GM04504 (cell line): ENCODE data around the gene APELA.
"Not testable (repeated sequence)": the region's sequence is repeated elsewhere in the genome, so short reads cannot be mapped to it uniquely, and the experiment has no call there.

Experiments
- DNase-seq: peaks from one replicate; pipeline ENCODE4 v3.0.0-alpha.2; 2012; ENCODE audit warnings: low read depth

The APELA gene, protein sequence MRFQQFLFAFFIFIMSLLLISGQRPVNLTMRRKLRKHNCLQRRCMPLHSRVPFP

GRCh38 chr4:164876700-164877324, at the start of gene APELA:
APELA (plus strand) TSS chr4:164877178; CDS start chr4:164877332, 154 bp downstream.
- no peak for DNase-seq

- DNase-seq: no peak
Observed at GRCh38 chr4:164828955-164829354, 48.0 kb upstream of the APELA start.

DNA sequence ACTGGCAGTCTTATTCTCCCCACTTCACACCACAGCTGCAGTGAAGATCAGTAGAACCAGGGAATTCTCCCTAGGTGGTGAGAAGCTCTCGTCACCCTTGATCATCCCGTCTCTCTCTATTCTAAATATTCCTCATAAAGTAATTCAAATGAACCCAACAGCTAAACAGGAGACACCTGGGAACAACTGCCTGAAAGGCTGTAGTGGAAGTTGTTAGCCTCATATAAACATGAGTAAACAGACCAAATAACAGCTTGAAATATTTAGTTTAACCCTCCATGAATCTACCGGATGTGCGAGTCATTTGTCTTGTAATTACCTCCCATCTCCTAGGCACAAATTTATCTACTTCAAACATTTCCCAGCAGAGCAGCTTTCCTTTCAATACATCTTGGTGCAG, 30.4 kb upstream of the APELA start:
- DNase-seq: no peak

GRCh38 chr4:164847016-164847415, 30.0 kb upstream of the APELA start:
- DNase-seq: no peak

DNA sequence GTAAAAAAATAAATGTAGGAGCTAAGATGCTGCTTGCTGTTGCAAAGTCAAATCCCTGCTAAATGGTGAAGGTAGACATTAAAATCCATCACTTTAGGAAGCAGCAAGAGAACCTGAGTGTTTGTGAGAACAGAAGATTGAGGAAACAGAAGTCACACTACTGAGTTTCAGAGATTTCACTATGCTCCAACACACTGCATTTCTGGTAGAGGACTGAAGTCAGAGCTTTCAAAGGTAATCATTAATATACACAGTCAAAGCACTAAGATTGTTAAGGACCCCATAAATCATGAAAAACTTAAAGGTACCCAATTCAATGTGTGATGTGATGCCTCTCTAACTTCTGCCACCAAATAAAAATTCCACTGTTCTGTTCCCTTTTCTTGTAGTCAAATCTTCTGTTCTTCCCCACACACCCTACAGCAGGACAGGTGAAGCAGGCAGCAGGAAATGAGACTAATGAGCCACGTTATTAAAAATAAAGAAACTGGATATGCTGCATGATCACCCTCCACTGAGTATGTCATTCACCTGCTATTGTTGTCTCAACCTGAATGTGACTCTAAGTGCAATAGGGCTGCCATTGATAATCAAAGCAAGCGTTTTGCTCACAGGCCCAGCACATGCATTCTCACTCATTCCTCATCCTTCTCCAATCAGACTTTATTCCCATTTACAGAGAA, 28.9 kb upstream of the APELA start:
- no peak for DNase-seq

DNA sequence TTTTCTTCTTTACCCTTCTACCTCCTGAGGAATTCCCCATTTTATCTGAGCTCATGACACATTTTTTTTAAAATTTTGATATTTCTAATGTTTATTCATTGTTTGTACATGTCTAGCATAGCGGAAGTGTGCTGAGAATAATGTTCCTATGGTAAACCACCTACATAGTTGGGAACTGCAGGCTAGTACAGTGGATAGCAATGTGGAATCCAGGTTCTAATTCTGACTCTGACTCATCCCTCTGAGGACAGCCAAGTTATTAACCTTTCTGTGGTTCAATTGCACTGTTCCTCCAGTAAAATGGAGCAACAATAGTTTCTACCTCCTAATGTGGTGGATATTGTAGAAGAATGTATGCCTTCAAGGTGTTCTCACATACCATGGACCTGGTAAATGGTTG, 20.6 kb upstream of the APELA start:
- no peak for DNase-seq

DNA sequence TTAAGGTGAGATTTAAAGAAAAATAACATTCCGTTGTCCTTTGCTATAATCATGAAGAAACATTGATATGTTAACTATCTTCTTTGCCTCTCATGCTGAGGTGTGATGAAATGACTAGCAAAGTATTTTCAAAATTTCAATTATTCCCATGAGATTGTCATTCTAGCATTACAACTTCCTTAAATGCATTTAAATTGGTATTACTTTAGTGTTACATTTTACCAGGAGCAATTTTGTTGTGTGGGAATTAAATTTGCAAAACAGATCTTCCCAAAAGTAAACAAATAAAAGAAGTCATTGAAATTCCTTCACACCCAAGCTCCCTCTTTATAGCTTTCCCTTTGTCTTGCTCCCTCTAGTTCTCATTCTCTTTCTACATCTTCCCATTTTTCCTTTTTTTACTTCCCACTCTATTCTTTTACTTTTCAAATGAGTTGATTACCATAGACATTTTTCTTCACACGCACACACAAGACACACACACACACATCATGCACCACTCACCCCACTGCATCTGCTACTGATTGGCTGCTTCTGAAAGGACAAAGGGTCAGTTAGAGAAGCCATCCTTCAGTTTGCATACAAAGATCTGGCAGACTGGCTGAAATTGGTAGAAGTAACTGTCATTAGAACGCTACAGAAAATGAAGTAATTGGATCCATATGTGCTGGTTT, 10.0 kb upstream of the APELA start:
- DNase-seq: peak; percentile 3

- no peak for DNase-seq
Observed at GRCh38 chr4:164871673-164872072, 5.3 kb upstream of the APELA start.

DNA sequence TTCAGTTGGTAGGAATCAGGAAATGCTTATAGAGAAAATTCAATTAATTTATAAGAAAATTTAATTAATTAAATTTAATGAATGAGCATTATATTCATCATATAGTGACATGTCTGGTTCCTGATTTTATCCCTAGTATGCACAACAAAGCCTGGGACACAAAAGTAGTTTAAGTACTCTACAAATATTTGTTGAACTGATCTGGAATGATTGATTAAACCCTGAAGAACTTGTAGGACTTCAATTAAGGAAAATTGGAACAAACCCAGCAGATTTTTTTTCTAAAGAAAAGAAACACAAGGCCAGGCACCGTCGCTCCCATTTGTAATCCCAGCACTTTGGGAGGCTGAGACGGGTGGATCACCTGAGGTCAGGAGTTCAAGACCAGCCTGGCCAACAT, 4.5 kb upstream of the APELA start:
- no peak for DNase-seq

GRCh38 chr4:164874789-164875188, 2.2 kb upstream of the APELA start:
- no peak for DNase-seq

DNA sequence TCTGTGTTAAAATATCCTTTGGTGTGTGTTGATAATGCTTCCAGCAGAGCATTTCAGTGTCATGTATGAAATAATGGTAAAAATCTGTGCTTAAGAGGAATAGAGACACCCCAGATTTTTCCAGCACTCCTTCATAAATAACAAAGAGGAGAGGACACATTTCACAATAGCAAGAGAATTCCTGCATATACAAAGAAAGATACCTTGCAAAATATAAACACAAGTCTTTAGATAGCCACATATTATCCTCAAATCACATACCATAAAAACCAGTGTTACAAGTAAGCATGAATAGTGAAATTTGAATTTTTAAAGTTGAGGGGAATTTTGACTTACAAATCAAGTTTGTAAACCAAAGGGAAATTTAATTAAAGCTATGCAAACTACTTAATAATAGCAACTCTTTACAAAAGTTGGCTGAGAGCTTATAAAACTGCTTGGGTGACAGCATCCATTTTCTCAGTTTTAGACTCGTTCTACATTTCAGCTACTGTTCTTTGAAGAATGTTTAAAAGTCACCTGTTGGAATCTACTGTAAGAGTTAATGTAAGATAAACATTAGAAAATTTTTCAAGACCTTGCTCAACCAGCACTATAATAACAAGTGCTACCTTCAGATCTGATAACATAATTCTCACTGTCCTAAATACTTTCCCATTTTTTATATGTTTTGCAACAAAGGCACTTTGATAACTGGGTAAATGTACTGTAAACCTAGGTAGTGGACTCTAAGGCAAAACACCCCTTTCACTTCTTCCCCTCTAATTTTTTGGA, 3.7 kb downstream of the APELA start:
- no peak for DNase-seq

GRCh38 chr4:164888096-164888715, 11.2 kb downstream of the APELA start:
- DNase-seq: no peak

DNA sequence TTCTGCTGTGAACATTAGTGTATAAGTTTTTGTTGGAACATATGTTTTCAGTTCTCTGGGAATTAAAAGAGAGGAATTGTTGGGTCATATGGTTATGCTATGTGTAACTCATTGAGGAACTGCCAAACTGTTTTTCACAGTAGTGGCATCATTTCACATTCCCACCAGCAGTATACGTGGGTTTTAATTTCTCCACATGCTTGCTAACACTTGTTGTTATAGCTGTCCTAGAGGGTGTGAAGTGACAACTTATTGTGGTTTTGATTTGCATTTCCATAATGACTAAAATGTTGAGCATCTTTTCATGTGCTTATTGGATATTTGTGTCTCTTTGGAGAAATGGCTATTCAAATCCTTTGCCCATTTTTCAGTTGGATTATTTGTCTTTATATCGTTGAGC, 13.7 kb downstream of the APELA start:
- no peak for DNase-seq

- no peak for DNase-seq
Observed at GRCh38 chr4:164892018-164892417, 15.0 kb downstream of the APELA start.

DNA sequence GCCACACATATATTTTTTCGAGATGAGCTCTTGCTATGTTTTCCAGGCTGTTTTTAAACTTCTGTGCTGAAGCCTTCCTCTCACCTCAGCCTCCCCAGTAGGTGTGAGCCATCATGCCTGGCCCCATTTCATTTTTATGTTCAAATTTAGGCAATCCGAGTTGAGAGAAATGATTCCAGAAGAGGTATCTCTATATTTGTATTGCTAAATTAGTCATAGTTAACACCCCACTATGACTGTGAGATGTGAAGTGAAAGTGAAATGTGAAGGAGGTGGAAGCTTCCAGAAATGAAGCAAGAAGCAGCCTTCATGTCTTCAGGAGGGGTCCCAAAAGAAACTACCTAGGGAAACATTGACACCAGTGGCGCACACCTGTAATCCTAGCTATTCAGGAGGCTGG, 17.7 kb downstream of the APELA start:
- DNase-seq: no peak

DNA sequence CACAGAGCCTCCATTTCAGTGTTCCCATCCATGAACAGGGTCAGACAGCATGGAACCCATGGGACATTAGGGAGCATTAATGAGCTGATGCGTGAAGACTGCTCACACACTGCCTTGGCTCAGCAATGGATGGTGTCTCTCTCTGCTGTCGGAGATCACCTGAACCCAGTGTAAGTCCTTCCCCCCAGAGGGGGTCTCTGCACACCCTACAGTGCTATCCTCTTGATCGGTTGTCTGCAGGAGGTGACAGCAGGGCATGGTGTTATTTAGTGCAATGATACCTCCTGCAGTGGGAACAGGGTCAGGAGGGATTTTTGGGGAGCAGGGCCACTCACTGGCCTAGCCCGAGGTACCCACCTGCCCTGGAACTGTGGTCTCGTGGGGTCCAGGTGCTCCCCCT, 25.6 kb downstream of the APELA start:
- no peak for DNase-seq

GRCh38 chr4:164904336-164904735, 27.4 kb downstream of the APELA start:
- DNase-seq: no peak

DNA sequence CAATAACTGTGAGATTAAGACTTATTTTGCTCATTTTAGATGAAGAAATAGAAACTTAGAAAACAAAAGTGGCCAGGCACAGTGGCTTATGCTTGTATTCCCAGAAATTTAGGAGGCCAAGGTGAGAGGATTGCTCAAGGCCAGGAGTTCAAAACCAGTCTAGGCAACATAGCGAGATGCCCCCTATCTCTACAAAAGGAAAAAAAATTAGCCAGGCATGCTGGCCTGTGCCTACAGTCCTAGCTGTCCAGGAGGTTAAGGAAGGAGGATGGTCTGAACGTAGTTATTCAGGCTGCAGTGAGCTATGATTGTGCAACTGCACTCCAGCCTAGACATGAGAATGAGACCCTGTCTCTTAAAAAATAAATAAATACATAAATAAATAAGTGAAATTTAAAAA, 28.0 kb downstream of the APELA start:
- no peak for DNase-seq

DNA sequence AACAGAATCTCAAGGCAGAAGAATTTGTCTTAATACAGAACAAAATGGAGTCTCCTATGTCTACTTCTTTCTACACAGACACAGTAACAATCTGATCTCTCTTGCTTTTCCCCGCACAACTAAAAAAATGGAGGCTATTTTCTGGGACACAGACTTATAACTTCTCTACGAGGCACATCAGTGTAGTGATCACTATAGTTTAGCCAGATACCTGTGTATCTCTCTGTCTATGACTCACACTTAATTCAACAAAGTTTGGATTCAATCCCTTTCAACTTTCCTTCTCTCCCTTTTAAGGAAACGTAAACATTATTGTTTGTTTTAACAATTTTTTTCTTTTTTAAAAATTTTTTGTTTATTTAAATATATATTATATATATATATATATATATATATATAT, 29.4 kb downstream of the APELA start:
- DNase-seq: no peak

GRCh38 chr4:164913506-164913905, 36.5 kb downstream of the APELA start:
- DNase-seq: not testable (repeated sequence)

GRCh38 chr4:164918956-164919355, 42.0 kb downstream of the APELA start:
- DNase-seq: no peak

DNA sequence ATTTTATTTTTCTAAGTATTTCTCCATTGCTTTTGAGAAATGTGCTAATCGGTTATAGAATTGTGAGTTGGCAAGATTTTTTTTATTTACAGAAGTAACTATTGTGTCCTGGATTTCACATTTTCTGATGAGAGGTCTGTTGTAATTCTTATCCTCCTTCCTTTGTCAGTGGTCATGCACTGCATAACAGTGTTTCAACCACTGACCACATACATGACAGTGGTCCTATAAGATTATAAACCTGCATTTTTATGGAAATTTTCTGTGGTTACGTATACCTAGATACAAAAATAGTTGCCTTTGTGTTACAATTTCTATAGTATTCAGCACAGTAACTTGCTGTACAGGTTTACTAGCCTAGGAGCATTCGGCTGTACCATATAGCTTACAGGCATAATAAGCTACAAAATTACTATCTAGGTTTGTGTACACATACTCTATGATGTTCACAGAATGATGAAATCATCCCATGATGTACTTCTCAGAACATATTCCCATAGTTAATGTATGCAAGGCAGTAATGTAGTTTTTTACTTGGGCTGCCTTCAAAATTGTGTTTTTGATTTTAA, 47.8 kb downstream of the APELA start:
- DNase-seq: no peak
